K562 (cell line): ENCODE results near the gene FABP2. TPM values are rescaled to one million over a fixed set of nuclear protein-coding genes. Genes with fewer than 3 reads are reported as not detected.

Source experiments
- ATAC-seq: fragments of 200-7000 bp; cut with Tn5 transposase; 3 replicates; pipeline ENCODE4 v1.9.1; 2020; ENCODE audit warnings: moderate library complexity
- BruUV-seq: library from RNA; stranded (reverse); fragments of 400-500 nt; replicated peaks from 2 replicates; lab custom pipeline; 2021; lab: Mats Ljungman, UMichigan
- CTCF ChIA-PET: fragments of 300-600 bp; formaldehyde crosslinking; extraction: SDS; loops from one replicate; lab custom pipeline; 2021; ENCODE audit warnings: low intra/inter-chr PET ratio; lab: Yijun Ruan, JAX
- POLR2A ChIA-PET: fragments of 300-600, 350-650 bp; sonication (Branson Sonifier 250); formaldehyde crosslinking; extraction: SDS; loops from one replicate; lab custom pipeline; 2021; ENCODE audit warnings: antibody characterized with exemption, inconsistent platforms; lab: Yijun Ruan, JAX
- DNase-seq, 4 experiments: peaks; one replicate each; pipeline versions ENCODE4 v3.0.0 to v3.0.0-alpha.2; 2011 to 2018; ENCODE audit warnings: low spot score in 3 of 4, mixed read lengths in 3 of 4; ENCODE audit errors: extremely low read depth in 1 of 4
- FAIRE-seq: peaks from 2 replicates; lab custom pipeline; 2011; peaks lifted over from hg19 to GRCh38; lab: Jason Lieb, UNC
- H2AFZ ChIP-seq: 2 replicates; pipeline ENCODE4 v1.6.0; 2011; ENCODE audit warnings: low read depth, low read length, control low read depth, inconsistent platforms
- H3K27ac ChIP-seq: fragments of 200-600 bp; 3 replicates; pipeline ENCODE4 v1.8.0; 2011; ENCODE audit warnings: low read depth, mild to moderate bottlenecking, control low read depth, inconsistent platforms, low read length, moderate library complexity, mixed read lengths; ENCODE audit errors: extremely low read depth
- H3K27me3 ChIP-seq, 2 experiments: fragments of 300-600 bp in 1 of 2; 2 replicates in 1 of 2; 3 replicates in 1 of 2; pipeline versions ENCODE4 v1.6.0 to v1.8.0; 2011; ENCODE audit warnings: inconsistent platforms in 2 of 2, low read length in 2 of 2, mild to moderate bottlenecking in 1 of 2, mixed read lengths in 1 of 2, moderate library complexity in 1 of 2; ENCODE audit not compliant: control insufficient read depth in 2 of 2, insufficient read depth in 2 of 2
- H3K36me3 ChIP-seq: fragments of 300-600 bp; 3 replicates; pipeline ENCODE4 v1.8.0; 2011; ENCODE audit warnings: mild to moderate bottlenecking, low read length, inconsistent platforms; ENCODE audit not compliant: control insufficient read depth, insufficient read depth
- H3K4me1 ChIP-seq, 2 experiments: fragments of 200-600 bp in 1 of 2; replicated peaks in 1 of 2; 2 replicates in 1 of 2; 3 replicates in 1 of 2; pipeline versions ENCODE4 v1.5.1 to v1.8.0; 2011; ENCODE audit warnings: inconsistent platforms in 2 of 2, low read length in 2 of 2, mild to moderate bottlenecking in 1 of 2, mixed read lengths in 1 of 2, moderate library complexity in 1 of 2; ENCODE audit not compliant: control insufficient read depth in 2 of 2, insufficient read depth in 2 of 2
- H3K4me2 ChIP-seq: 2 replicates; pipeline ENCODE4 v1.6.1; 2011; ENCODE audit warnings: low read length, control low read depth, inconsistent platforms, mixed read lengths; ENCODE audit not compliant: insufficient read depth
- H3K4me3 ChIP-seq: fragments of 200-600 bp; sonication (generic), shearing (Covaris generic); 2 replicates; pipeline ENCODE4 v1.5.1; 2016; ENCODE audit warnings: control low read depth, inconsistent platforms
- H3K79me2 ChIP-seq: fragments of 200-600 bp; 3 replicates; pipeline ENCODE4 v1.8.0; 2011; ENCODE audit warnings: low read length, inconsistent platforms; ENCODE audit not compliant: control insufficient read depth, insufficient read depth
- H3K9ac ChIP-seq, 2 experiments: 2 replicates each; pipeline versions ENCODE4 v1.6.0 to v1.6.1; 2011; ENCODE audit warnings: low read depth in 2 of 2, low read length in 2 of 2, control low read depth in 1 of 2, inconsistent platforms in 1 of 2, mild to moderate bottlenecking in 1 of 2, mixed read lengths in 1 of 2; ENCODE audit not compliant: insufficient read depth in 1 of 2
- H3K9me1 ChIP-seq: one replicate; pipeline ENCODE4 v1.6.0; 2011; ENCODE audit warnings: inconsistent platforms, mild to moderate bottlenecking, low read length, moderate library complexity; ENCODE audit not compliant: control insufficient read depth, insufficient read depth
- H3K9me3 ChIP-seq: replicated peaks from 2 replicates; pipeline ENCODE4 v1.5.1; 2011; ENCODE audit warnings: low read depth, low read length, inconsistent platforms; ENCODE audit not compliant: control insufficient read depth, insufficient read depth
- H4K20me1 ChIP-seq: replicated peaks from 2 replicates; pipeline ENCODE4 v1.6.1; 2011; ENCODE audit warnings: low read length, inconsistent platforms, mixed read lengths; ENCODE audit not compliant: control insufficient read depth, insufficient read depth
- ERF ChIP-seq: fragments of 450-650 bp; formaldehyde crosslinking; IDR thresholded peaks from 2 replicates; pipeline ENCODE4 v1.4.0; 2020; ENCODE audit warnings: mild to moderate bottlenecking, mixed read lengths
- HDAC8 ChIP-seq: fragments of 450-650 bp; IDR thresholded peaks from 2 replicates; pipeline ENCODE4 v1.6.1; 2016; ENCODE audit warnings: mild to moderate bottlenecking, missing genetic modification characterization, moderate library complexity, missing compliant biosample characterization
- PHB2 ChIP-seq: fragments of 450-650 bp; IDR thresholded peaks from 2 replicates; pipeline ENCODE4 v1.6.1; 2017; ENCODE audit warnings: low read depth
- POLR2A ChIP-seq: fragments of 450-650 bp; conservative IDR thresholded peaks from 2 replicates; pipeline ENCODE4 v1.6.1; 2016
- RBM15 ChIP-seq: fragments of 200-400 bp; formaldehyde crosslinking; IDR thresholded peaks from 2 replicates; pipeline ENCODE4 v1.6.1; 2018; ENCODE audit warnings: mild to moderate bottlenecking, low read length, moderate library complexity; ENCODE audit not compliant: insufficient read depth
- RCOR1 ChIP-seq, 2 experiments: IDR thresholded peaks; 2 replicates each; pipeline ENCODE4 v1.6.1; 2012; ENCODE audit warnings: low read depth in 2 of 2, low read length in 2 of 2, borderline replicate concordance in 1 of 2, improper control_type of control experiment in 1 of 2
- STAT5A ChIP-seq: IDR thresholded peaks from 2 replicates; pipeline ENCODE4 v1.6.1; 2012; ENCODE audit warnings: low read length, inconsistent platforms, borderline replicate concordance
- ZNF23 ChIP-seq: fragments of 250-450 bp; sonication (Bioruptor Pico); IDR thresholded peaks from 2 replicates; pipeline ENCODE4 v1.4.0; 2020; ENCODE audit warnings: mild to moderate bottlenecking
- ZNF717 ChIP-seq: fragments of 250-450 bp; sonication (Bioruptor Pico); IDR thresholded peaks from 2 replicates; pipeline ENCODE4 v1.5.0; 2021
- WGBS: fragments of 100-300 bp; shearing (Covaris generic); methylation state at CpG from one replicate; pipeline ENCODE4 v1.1.6; 2016; ENCODE audit warnings: low coverage, mixed read lengths; ENCODE audit not compliant: insufficient coverage; ENCODE audit errors: missing lambda C conversion rate; 5-methylcytosine and 5-hydroxymethylcytosine counted together
- in situ Hi-C: fragments of 300-500 bp; cut with MboI; formaldehyde crosslinking; loops from 4 replicates; pipeline ENCODE4 v1.15.0; 2018; ENCODE audit warnings: inconsistent platforms, mixed read lengths
- intact Hi-C: fragments of 100-400 bp; cut with micrococcal nuclease; formaldehyde crosslinking; loops from 2 replicates; pipeline ENCODE4 v1.14.2; 2022
- polyA plus RNA-seq, 8 experiments: library from polyadenylated mRNA; depleted of rRNA in 4 of 8; stranded (reverse) in 5 of 8; unstranded in 3 of 8; fragments of >200 nt; fragmentation: Nextera tagmentation in 2 of 8; fragmentation: Illumina TruSeq in 1 of 8; extraction: Ambion mirVana in 2 of 8; extraction: Trizol in 1 of 8; gene quantifications; 2 replicates each; pipeline versions ENCODE4 v1.2.1 to v1.2.3, GENCODE V29; 2011 to 2014; ENCODE audit warnings: inconsistent platforms in 1 of 8, missing spikeins in 1 of 8
- small RNA-seq: library from RNA; depleted of rRNA; stranded (forward); fragments of <200 nt; gene quantifications from one replicate; pipeline ENCODE3, GENCODE V24; 2014
- total RNA-seq, 7 experiments: library from RNA; depleted of rRNA in 6 of 7; stranded (reverse); fragments of >200 nt in 6 of 7; fragmentation: Illumina TruSeq in 2 of 7; extraction: Trizol in 2 of 7; gene quantifications; 2 replicates each; pipeline versions ENCODE4 v1.2.1 to v1.2.3, GENCODE V29; 2011 to 2021; ENCODE audit warnings: low replicate concordance in 1 of 7

The FABP2 gene
- total and polyA plus RNA-seq, 9 of the 15 experiments (the other 6 are each of a cell fraction or from before 2014, with no cell fraction given) = not detected

- Histone ChIP-seq H3K27me3 (no peaks in the 10 kb centered on the region), H3K36me3 (peaks cover 6% of the 10 kb centered on the region; the same call in 1 of the 3 replicates), H3K9ac (no peak overlapping the region), H3K79me2 (no peaks in the 10 kb centered on the region)
- POLR2A ChIA-PET = no interaction called here
- no peak for ATAC-seq
- TF ChIP-seq ZNF23 = no peak
- no peak for TF ChIP-seq PHB2
- no peak for TF ChIP-seq ERF (CRISPR knock-in tag)
- TF ChIP-seq ZNF717 = no peak
- TF ChIP-seq HDAC8 = no peak
- TF ChIP-seq, all 486 proteins: peak for 0
- Histone ChIP-seq H4K20me1 (no peaks in the 10 kb centered on the region), H3K9me1 (no peaks in the 10 kb centered on the region), H3K4me3 (no peak overlapping the region), H3K9me3 (no peaks in the 10 kb centered on the region), H3K27ac (no peak overlapping the region), H2AFZ (no peak overlapping the region), H3K4me2 (no peak overlapping the region), H3K4me1 (no peaks in the 10 kb centered on the region)
- BruUV-seq = no TSS peak
- CTCF ChIA-PET = no interaction called here
- in situ Hi-C loops (no loop called here), intact Hi-C loops (no loop called here)
- 54% methylated on average over 6 of the region's 6 CpGs for WGBS
- DNase-seq = no peak
- FAIRE-seq = no peak
These were observed 50.4 kb downstream of the FABP2 start for GRCh38 chr4:119271361-119272085.

DNA sequence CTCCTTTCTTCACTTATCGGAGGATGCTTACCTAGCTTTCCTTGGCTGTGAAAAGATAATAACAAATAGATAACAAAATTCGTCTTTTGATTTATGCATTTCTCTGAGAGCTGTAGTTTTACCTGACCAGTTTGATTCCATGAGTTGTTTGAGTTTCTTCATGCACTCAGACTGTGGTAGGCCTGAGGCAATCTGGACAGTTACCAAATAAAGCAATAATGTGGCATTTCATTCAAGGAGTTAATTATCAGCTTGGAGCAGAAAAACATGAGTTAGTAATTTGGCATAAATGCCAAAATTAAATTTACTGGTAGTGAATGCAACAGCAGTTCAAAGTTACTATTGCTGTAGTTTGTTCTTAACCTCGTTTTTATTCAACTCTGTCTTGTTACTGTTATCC lies 53.5 kb downstream of the FABP2 start:
- no peak for ATAC-seq
- H3K9me1 ChIP-seq = no peaks in the 10 kb centered on the region
- no peak overlapping the region for H2AFZ ChIP-seq
- in situ Hi-C loops (no loop called here), intact Hi-C loops (no loop called here)
- no TSS peak for BruUV-seq
- ChIA-PET POLR2A (no interaction called here), CTCF (interaction anchor here (0.6 kb wide), 1 partner anchor 39 kb away, joined by 3 read pairs; no protein-coding TSS in a partner anchor)
- 56% methylated on average over 3 of the region's 3 CpGs for WGBS
- TF ChIP-seq RCOR1 (IDR thresholded peaks at IDR 0.05; ENCODE audit: borderline replicate concordance in 1 of 2, low read depth in 2 of 2, low read length in 2 of 2) (no peak), RBM15 (no peak), STAT5A (no peak), POLR2A (no peak)
- no peaks in the 10 kb centered on the region for H3K79me2 ChIP-seq
- no peak overlapping the region for H3K4me3 ChIP-seq
- H3K4me2 ChIP-seq = no peak overlapping the region
- H3K9me3 ChIP-seq = no peaks in the 10 kb centered on the region
- no peak for DNase-seq
- H3K9ac ChIP-seq = no peak overlapping the region
- peaks cover 6% of the 10 kb centered on the region; the same call in 1 of the 3 replicates for H3K36me3 ChIP-seq
- no peaks in the 10 kb centered on the region for H3K4me1 ChIP-seq
- H3K27ac ChIP-seq = no peak overlapping the region
- no peaks in the 10 kb centered on the region for H3K27me3 ChIP-seq
- no peak for FAIRE-seq
- no peaks in the 10 kb centered on the region for H4K20me1 ChIP-seq

Small RNAs within 50 kb of the gene (small RNA-seq; reads per million reads assigned to genes)
- not detected for gene RNU4-33P

Other genes with a start within 250 kb of the FABP2 start
- not detected in 2 replicates for gene MYOZ2, start 186.3 kb downstream of the FABP2 start, total RNA-seq (2014; rRNA removed)
- not detected in 2 replicates for gene MYOZ2, start 186.3 kb downstream of the FABP2 start, total RNA-seq (2014; rRNA removed; fragmentation: Illumina TruSeq; extraction: Trizol)
- gene MYOZ2, start 186.3 kb downstream of the FABP2 start, total RNA-seq (2015; rRNA removed; fragmentation: Illumina TruSeq; extraction: Trizol) = not detected in 2 replicates
- gene MYOZ2, start 186.3 kb downstream of the FABP2 start, total RNA-seq (2021) = not detected in 2 replicates
- gene MYOZ2, start 186.3 kb downstream of the FABP2 start, polyA plus RNA-seq (2011; rRNA removed) = not detected in 2 replicates
- not detected in 2 replicates for gene MYOZ2, start 186.3 kb downstream of the FABP2 start, polyA plus RNA-seq (2014; fragmentation: Illumina TruSeq; extraction: Trizol)
- gene MYOZ2, start 186.3 kb downstream of the FABP2 start, polyA plus RNA-seq (2014; fragmentation: Nextera tagmentation; extraction: Ambion mirVana) = not detected
- gene MYOZ2, start 186.3 kb downstream of the FABP2 start, polyA plus RNA-seq (2014; rRNA removed) = not detected in 2 replicates
- 7.9 and 8.1 TPM in 2 replicates for gene USP53, start 109.4 kb downstream of the FABP2 start, total RNA-seq (2014; rRNA removed)
- gene USP53, start 109.4 kb downstream of the FABP2 start, total RNA-seq (2014; rRNA removed; fragmentation: Illumina TruSeq; extraction: Trizol) = 8.8 and 10.1 TPM in 2 replicates
- gene USP53, start 109.4 kb downstream of the FABP2 start, total RNA-seq (2015; rRNA removed; fragmentation: Illumina TruSeq; extraction: Trizol) = 9.3 and 9.6 TPM in 2 replicates
- 7.4 and 9.4 TPM in 2 replicates for gene USP53, start 109.4 kb downstream of the FABP2 start, total RNA-seq (2021)
- gene USP53, start 109.4 kb downstream of the FABP2 start, polyA plus RNA-seq (2011; rRNA removed) = 7.4 and 9.1 TPM in 2 replicates
- gene USP53, start 109.4 kb downstream of the FABP2 start, polyA plus RNA-seq (2014; fragmentation: Illumina TruSeq; extraction: Trizol) = 6.4 and 8.3 TPM in 2 replicates
- 1 to 10 TPM; 2.9 TPM for gene USP53, start 109.4 kb downstream of the FABP2 start, polyA plus RNA-seq (2014; fragmentation: Nextera tagmentation; extraction: Ambion mirVana)
- 5.3 and 7.6 TPM in 2 replicates for gene USP53, start 109.4 kb downstream of the FABP2 start, polyA plus RNA-seq (2014; rRNA removed)